Spleen (tissue), 11 donors: ENCODE measurements around the gene CDON. TPM values are rescaled to one million over a fixed set of nuclear protein-coding genes. Genes with fewer than 3 reads are reported as not detected.

Experiments
- DNase-seq: peaks from one replicate; pipeline ENCODE4 v3.0.0-alpha.2; 2020
- H3K27ac ChIP-seq, 8 donors: fragments of 200-600 bp; sonication (generic) in 7 of 8; 1 replicate in 4 of 8; 2 replicates in 4 of 8; pipeline versions ENCODE4 v1.5.0 to v1.8.0; 2016 to 2021; ENCODE audit warnings: inconsistent platforms in 4 of 8, mild to moderate bottlenecking in 4 of 8, moderate library complexity in 1 of 8
- H3K27me3 ChIP-seq, 7 donors: fragments of 200-600 bp; sonication (generic) in 6 of 7; replicated peaks in 1 of 7; 1 replicate in 4 of 7; 2 replicates in 3 of 7; pipeline versions ENCODE4 v1.5.0 to v1.8.0; 2016 to 2021; ENCODE audit warnings: inconsistent platforms in 3 of 7, mild to moderate bottlenecking in 1 of 7
- H3K36me3 ChIP-seq, 6 donors: fragments of 200-600 bp; sonication (generic) in 5 of 6; 1 replicate in 4 of 6; 2 replicates in 2 of 6; pipeline versions ENCODE4 v1.5.0 to v1.8.0; 2016 to 2021; ENCODE audit warnings: inconsistent platforms in 2 of 6
- H3K4me1 ChIP-seq, 6 donors: fragments of 200-600 bp; sonication (generic) in 5 of 6; 1 replicate in 3 of 6; 2 replicates in 3 of 6; pipeline versions ENCODE4 v1.5.0 to v1.8.0; 2016 to 2021; ENCODE audit warnings: inconsistent platforms in 3 of 6
- H3K4me3 ChIP-seq, 8 donors: fragments of 200-600 bp; sonication (generic) in 7 of 8; 1 replicate in 4 of 8; 2 replicates in 4 of 8; pipeline versions ENCODE4 v1.5.0 to v1.8.0; 2016 to 2021; ENCODE audit warnings: inconsistent platforms in 4 of 8, mild to moderate bottlenecking in 4 of 8, moderate library complexity in 2 of 8
- H3K9me3 ChIP-seq, 8 donors: fragments of 200-600 bp; sonication (generic) in 7 of 8; 1 replicate in 4 of 8; 2 replicates in 4 of 8; pipeline versions ENCODE4 v1.5.0 to v1.8.0; 2016 to 2021; ENCODE audit warnings: inconsistent platforms in 4 of 8
- CTCF ChIP-seq, 11 experiments: fragments of 200-600 bp in 7 of 11; fragments of 450-650 bp in 4 of 11; sonication (generic) in 4 of 11; IDR thresholded peaks in 8 of 11; conservative IDR thresholded peaks in 3 of 11; 1 replicate in 7 of 11; 2 replicates in 4 of 11; pipeline versions ENCODE4 v1.4.0 to v1.8.0; 2016 to 2021; ENCODE audit warnings: antibody characterized with exemption in 11 of 11, inconsistent platforms in 4 of 11, mild to moderate bottlenecking in 1 of 11
- POLR2A ChIP-seq, 3 donors: fragments of 450-650 bp; IDR thresholded peaks; one replicate each; pipeline ENCODE4 v1.5.1; 2017; ENCODE audit warnings: antibody characterized with exemption in 3 of 3, mild to moderate bottlenecking in 1 of 3
- POLR2AphosphoS5 ChIP-seq, 3 donors: sonication (generic); formaldehyde crosslinking; IDR thresholded peaks; one replicate each; pipeline ENCODE4 v1.5.1; 2017; ENCODE audit warnings: antibody characterized with exemption in 3 of 3
- WGBS, 5 donors: extraction: QIAGEN DNeasy Blood & Tissue Kit in 3 of 5; methylation state at CpG; one replicate each; pipeline versions ENCODE4 v1.1.5 to v1.1.7; 2013 to 2018; 5-methylcytosine and 5-hydroxymethylcytosine counted together
- intact Hi-C: fragments of 100-400 bp; cut with DNase I; formaldehyde crosslinking; loops from one replicate; pipeline ENCODE4 v1.15.0; 2023; ENCODE audit warnings: low total_unique reads
- polyA plus RNA-seq, 3 donors: library from polyadenylated mRNA; stranded (reverse); fragments of 200-250 nt; gene quantifications; one replicate each; pipeline ENCODE4 v1.2.1, GENCODE V29; 2013
- total RNA-seq, 7 donors: library from RNA; depleted of rRNA in 3 of 7; stranded (reverse); fragments of >200 nt in 3 of 7; fragmentation: NEBNext Ultra II Directional in 4 of 7; extraction: Animal tissue kit (Norgen Biotek cat#: 25700) in 4 of 7; gene quantifications; one replicate each; pipeline versions ENCODE4 v1.1.0 to v1.2.1, GENCODE V29; 2016 to 2021
- donor health status: healthy with polysubstance abuse.
- donor health status: DM: no; HTN: no; CAD: no; lungs with moderate emphysema.
- donor health status: DM: no; HTN: no; CAD: no.
- donor health status: Bipolar disorder and iron deficiency.
- donor health status: healthy.
- donor health status: DM: no; HTN: no; CAD: no.
- donor health status: DM: yes; HTN: yes; CAD: no.

The CDON gene
- total and polyA plus RNA-seq, 10 donors, result 0.30 to 5.3 (median 2.3) TPM

- intact Hi-C loops, result no loop called here
- Histone ChIP-seq H3K9me3 (no peaks in the 10 kb centered on the region), H3K27ac (no peak overlapping the region), H3K36me3 (no peaks in the 10 kb centered on the region), H3K4me1 (no peaks in the 10 kb centered on the region), H3K4me3 (no peak overlapping the region), H3K27me3 (peaks cover 0 to 10% (median 0%) of the 10 kb centered on the region in 7 donors)
- no peak for DNase-seq
- 63 to 82% (median 77%) methylated on average over 4 of the region's 4 CpGs for WGBS, 5 donors
- TF ChIP-seq POLR2A (IDR thresholded peaks at IDR 0.05) (no peak), CTCF (IDR thresholded peaks at IDR 0.05 in 8 of 11, conservative IDR thresholded peaks at IDR 0.05 in 3 of 11) (no peak), POLR2AphosphoS5 (IDR thresholded peaks at IDR 0.05) (no peak)
Measured at GRCh38 chr11:126006068-126006467, 56.6 kb downstream of the CDON start.

- no peaks in the 10 kb centered on the region for H3K9me3 ChIP-seq
- no peaks in the 10 kb centered on the region for H3K36me3 ChIP-seq
- intact Hi-C loops, result no loop called here
- no peak overlapping the region for H3K27ac ChIP-seq
- H3K4me1 ChIP-seq, result no peaks in the 10 kb centered on the region
- WGBS, 5 donors, result 61 to 82% (median 67%) methylated on average over 4 of the region's 4 CpGs
- no peak overlapping the region for H3K4me3 ChIP-seq
- no peak for DNase-seq
- TF ChIP-seq POLR2AphosphoS5 (IDR thresholded peaks at IDR 0.05), result no peak
- H3K27me3 ChIP-seq, result peaks cover 0 to 4% (median 0%) of the 10 kb centered on the region in 7 donors
Measured at GRCh38 chr11:126002181-126002580, 60.5 kb downstream of the CDON start.

- intact Hi-C loops, result no loop called here
- Histone ChIP-seq H3K36me3 (no peaks in the 10 kb centered on the region), H3K27me3 (peaks cover 0 to 4% (median 0%) of the 10 kb centered on the region in 7 donors), H3K4me1 (no peaks in the 10 kb centered on the region), H3K27ac (no peak overlapping the region), H3K9me3 (no peaks in the 10 kb centered on the region), H3K4me3 (no peak overlapping the region)
- no peak for TF ChIP-seq CTCF (IDR thresholded peaks at IDR 0.05 in 8 of 11, conservative IDR thresholded peaks at IDR 0.05 in 3 of 11)
- TF ChIP-seq POLR2A (IDR thresholded peaks at IDR 0.05), result no peak
- no peak for TF ChIP-seq POLR2AphosphoS5 (IDR thresholded peaks at IDR 0.05)
- WGBS, 5 donors, result 89 to 97% (median 90%) methylated on average over 6 of the region's 6 CpGs
- DNase-seq, result no peak
Measured at GRCh38 chr11:125999234-125999880, 63.3 kb downstream of the CDON start.

- WGBS, 5 donors, result 90 to 94% (median 92%) methylated on average over 5 of the region's 5 CpGs
- Histone ChIP-seq H3K27me3 (no peaks in the 10 kb centered on the region), H3K27ac (no peak overlapping the region), H3K4me1 (no peaks in the 10 kb centered on the region), H3K9me3 (no peaks in the 10 kb centered on the region), H3K4me3 (no peak overlapping the region), H3K36me3 (no peaks in the 10 kb centered on the region)
- no peak for TF ChIP-seq POLR2A (IDR thresholded peaks at IDR 0.05)
- TF ChIP-seq POLR2AphosphoS5 (IDR thresholded peaks at IDR 0.05), result no peak
- TF ChIP-seq CTCF (IDR thresholded peaks at IDR 0.05 in 8 of 11, conservative IDR thresholded peaks at IDR 0.05 in 3 of 11), result no peak
- no peak for DNase-seq
- intact Hi-C loops, result no loop called here
Measured at GRCh38 chr11:125998267-125998666, 64.4 kb downstream of the CDON start.
